SH-SY5Y (cell line): ENCODE results near the gene GALNT2.

ENCODE experiments used
- GATA2 ChIP-seq: IDR thresholded peaks from 2 replicates; pipeline ENCODE4 v1.6.1; 2011; ENCODE audit warnings: mild to moderate bottlenecking, low read depth, low read length
- GATA3 ChIP-seq: IDR thresholded peaks from 2 replicates; pipeline ENCODE4 v1.6.1; 2011; ENCODE audit warnings: low read depth, mild to moderate bottlenecking, low read length, moderate library complexity

DNA sequence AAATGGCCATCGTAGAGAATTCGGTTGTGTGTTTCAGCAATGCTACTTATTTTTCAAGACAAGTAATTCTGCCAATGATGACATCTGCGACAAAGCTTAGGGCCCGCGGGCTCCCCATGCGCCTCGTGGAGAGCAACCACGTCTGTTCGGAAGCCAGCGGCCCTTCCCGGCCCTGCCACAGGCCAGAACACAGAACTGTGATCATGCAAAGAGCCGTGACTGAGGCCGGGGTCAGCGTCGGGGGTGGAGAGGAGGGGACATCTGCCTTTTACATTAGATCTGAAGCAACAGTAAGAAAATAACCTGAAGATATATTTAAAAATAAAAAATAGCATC, 255.4 kb downstream of the GALNT2 start:
- no peak for TF ChIP-seq GATA3
- no peak for TF ChIP-seq GATA2
